A549 treated with CpdA at 1 μM for 4 hours (cell line): ENCODE measurements around the gene DYNC2LI1. TPM values are rescaled to one million over a fixed set of nuclear protein-coding genes. Genes with fewer than 3 reads are reported as not detected.

ENCODE experiments used
- total RNA-seq: library from RNA; stranded (reverse); fragments of 200-300 nt; extraction: Qiagen RNA extraction; gene quantifications from 5 replicates; pipeline ENCODE4 v1.2.3, GENCODE V29; 2022; ENCODE audit warnings: low read depth

DYNC2LI1 gene
- 12.4 to 20.2 TPM (median 13.1 TPM) in 5 replicates for total RNA-seq

GRCh38 chr2:43773876-43774613 lies at the start of gene DYNC2LI1:
TSS of gene DYNC2LI1 (plus strand) at chr2:43774039. CDS start at chr2:43774139, 100 bp downstream.

GRCh38 chr2:43838560-43839267 lies 64.9 kb downstream of the DYNC2LI1 start, which contains the start of the genes ABCG5 and ABCG8:
TSS of gene ABCG5 (minus strand) at chr2:43838839. CDS start at chr2:43838679, 160 bp downstream.
TSS of gene ABCG8 (plus strand) at chr2:43838971. CDS start at chr2:43839054, 83 bp downstream.

Other genes with a start within 250 kb of the DYNC2LI1 start
- gene THADA, start 178.0 kb upstream of the DYNC2LI1 start, total RNA-seq: 20.4 to 30.1 TPM (median 25.5 TPM) in 5 replicates
- gene PLEKHH2, start 136.8 kb upstream of the DYNC2LI1 start, total RNA-seq: 0.65 to 1.5 TPM (median 0.75 TPM) in 5 replicates
- 1.2 to 2.3 TPM (median 1.7 TPM) in 5 replicates for gene C1GALT1C1L, start 97.6 kb upstream of the DYNC2LI1 start, total RNA-seq
- 0.01 TPM in 1 of 5 replicates, not detected in the others for gene ABCG5, start 64.8 kb downstream of the DYNC2LI1 start, total RNA-seq
- gene ABCG8, start 64.9 kb downstream of the DYNC2LI1 start, total RNA-seq: not detected in 5 replicates
- 90.0 to 106 TPM (median 103 TPM) in 5 replicates for gene LRPPRC, start 221.9 kb downstream of the DYNC2LI1 start, total RNA-seq